SHP77 (cell line): ENCODE data around the gene ITPK1.

ENCODE experiments used
- DNase-seq, 2 experiments: peaks; one replicate each; lab custom pipeline; 2025; lab: John Stamatoyannopoulos, UW

Gene ITPK1

DNA sequence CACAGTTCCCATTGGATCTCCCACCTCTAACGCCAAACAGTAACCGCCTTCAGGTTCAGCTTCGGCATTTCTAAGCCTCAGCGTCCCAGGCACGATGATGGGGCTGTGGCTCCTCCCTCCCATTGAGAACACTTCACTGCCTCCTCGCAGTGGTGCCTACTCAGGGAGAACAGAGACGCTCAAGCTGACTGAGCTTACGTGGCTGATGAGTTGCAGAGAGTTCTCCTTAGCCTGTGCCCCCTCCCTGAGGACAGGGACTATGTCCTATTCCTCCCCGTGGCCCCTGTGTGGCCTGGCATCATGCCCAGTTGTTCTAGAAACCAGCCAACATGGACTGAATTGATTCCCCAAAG lies 87.0 kb downstream of the ITPK1 start:
- DNase-seq, result no peak

DNA sequence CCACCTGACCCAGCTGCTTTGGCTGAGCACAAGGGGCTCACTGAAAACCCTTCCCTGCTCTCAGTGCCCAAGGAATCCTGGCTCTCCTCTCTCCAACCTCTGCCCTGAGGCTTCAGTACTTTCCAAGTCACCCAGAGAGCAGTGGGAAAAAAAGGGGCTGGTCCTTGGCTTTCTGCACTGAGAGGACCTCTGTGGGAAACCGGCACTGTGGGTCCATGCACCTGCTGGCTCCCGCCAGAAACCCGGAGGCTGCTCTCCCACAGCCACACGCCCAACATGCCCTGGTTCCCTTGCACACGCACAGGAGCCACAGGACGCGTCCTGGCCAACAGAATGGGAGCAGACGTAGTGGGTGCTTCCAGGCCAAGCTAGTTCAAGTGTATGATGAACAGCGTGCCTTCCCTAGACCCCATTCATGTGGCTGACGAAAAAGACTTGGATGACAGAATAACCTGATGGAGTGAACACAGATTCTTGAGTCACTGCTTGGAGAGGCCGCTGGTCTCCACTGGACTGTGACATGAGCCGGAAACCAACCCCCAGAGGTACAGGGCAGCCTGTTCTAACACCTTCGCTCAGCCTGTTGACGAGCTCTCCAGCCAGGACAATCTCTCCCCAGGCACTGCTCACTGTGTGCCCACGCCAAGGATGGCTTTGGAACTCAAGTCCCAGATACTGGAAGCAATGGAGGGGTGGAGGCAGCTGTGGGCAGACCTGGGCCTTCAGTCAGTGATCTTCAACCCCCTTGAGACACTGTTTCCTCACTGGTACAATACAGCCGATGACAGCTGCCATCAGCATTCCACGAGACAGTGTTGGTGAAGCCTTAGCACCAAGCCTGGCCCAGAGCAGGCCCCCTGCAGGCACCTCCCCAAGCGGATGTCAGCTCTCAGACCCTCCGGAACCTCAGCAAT lies 87.7 kb downstream of the ITPK1 start:
- no peak for DNase-seq

- DNase-seq, result no peak
Observed at GRCh38 chr14:93026339-93026738, 89.4 kb downstream of the ITPK1 start.

DNA sequence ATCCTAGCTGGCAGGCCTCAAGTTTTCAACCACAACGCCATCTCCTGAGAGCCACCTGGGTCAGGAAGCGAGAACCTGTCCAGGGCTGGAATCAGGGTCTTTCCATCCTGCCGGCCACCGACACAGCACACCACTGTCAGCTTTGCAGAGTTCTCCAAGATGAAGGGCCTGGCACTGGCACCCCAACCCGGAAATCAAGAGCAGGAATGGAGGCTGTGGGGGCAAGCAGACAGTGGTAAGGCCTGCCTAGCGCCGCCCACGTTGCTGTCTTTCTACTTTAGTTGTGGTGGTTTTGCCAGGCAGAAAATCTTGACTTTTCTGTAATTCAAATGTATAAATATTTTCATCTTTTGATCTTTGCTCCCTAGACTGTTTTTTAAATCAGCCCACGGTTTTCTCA lies 90.7 kb downstream of the ITPK1 start:
- DNase-seq, result no peak

- DNase-seq, result no peak
Observed at GRCh38 chr14:93024493-93024892, 91.2 kb downstream of the ITPK1 start.

GRCh38 chr14:93023802-93024434 lies 91.8 kb downstream of the ITPK1 start:
- no peak for DNase-seq

- DNase-seq, result peak in 1 of 2 experiments; percentile 24
Observed at GRCh38 chr14:93023039-93023438, 92.7 kb downstream of the ITPK1 start.

GRCh38 chr14:93019970-93020369 lies 95.8 kb downstream of the ITPK1 start:
- DNase-seq, result no peak

DNA sequence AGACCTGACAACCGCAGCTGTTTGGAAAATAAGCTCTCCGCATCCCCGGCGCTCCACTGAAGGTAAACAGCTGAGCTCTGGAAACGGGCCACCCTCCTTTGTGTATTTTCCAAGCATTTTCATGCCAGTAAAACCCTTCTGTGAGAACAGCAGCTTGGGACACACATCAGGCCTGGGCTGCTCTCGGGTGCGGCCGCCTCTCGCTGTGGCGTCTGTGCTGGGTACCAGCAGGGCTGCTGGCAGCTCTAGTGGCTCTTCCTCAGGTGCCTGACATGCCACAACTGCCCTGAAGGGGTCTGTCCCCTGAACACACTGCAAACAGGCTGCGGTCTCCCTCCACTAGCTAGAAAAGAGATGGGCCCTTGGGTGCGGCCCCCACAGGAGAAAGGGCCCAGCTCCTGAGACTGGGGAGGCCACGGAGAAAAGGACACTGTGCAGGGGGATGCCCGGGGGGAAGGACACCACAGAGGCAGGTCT lies 96.3 kb downstream of the ITPK1 start:
- DNase-seq, result no peak

- DNase-seq, result no peak
Observed at GRCh38 chr14:93018366-93018765, 97.4 kb downstream of the ITPK1 start.

DNA sequence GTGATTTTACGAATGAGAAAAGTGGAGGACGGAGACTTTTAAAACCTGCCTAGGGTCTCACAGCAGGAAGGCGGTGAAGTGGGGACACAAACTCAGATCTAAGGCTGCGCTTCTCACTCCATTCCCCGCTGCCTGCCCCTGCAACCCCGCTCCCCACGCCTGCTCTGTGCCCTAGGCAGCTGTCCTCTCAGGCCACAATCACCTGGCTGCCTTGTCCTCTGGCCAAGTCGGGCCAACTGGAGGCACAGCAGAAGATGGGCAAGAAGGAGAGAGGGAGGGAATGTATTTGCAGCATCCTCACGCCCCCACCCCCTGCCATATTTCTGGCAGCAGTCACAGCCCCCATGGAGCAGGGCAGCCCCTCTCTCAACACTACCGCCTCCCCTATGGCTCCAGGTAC lies 97.8 kb downstream of the ITPK1 start:
- DNase-seq, result no peak

GRCh38 chr14:93017301-93017797 lies 98.4 kb downstream of the ITPK1 start:
- peak in 1 of 2 experiments; percentile 33 for DNase-seq

DNA sequence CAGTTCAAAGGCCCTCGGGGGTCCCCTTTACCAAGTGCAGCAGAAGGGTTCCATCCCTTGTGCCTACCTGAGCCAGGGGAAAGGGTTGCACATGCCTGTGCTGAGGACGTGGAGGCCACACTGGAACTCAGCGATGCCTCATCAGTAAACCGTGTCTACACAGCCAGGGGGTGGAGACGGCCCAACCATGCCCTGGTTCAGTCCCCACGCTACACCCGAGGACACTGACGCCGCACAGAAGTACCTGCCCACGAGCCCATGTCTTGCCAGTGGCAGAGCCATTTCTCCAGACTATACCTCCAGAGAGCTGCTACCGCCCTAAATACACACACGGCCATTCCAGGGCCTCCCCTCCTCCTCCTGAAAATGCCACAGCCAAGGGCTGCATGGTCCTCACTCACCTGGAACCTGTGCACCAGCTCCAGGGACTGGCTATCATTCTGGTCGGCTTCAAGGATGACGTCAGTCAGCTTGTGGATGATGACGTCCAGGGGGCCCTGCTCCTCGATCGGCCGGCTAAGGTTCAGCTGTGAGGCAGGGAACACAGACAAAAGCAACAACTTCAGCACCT lies 99.4 kb downstream of the ITPK1 start:
- no peak for DNase-seq

GRCh38 chr14:93015505-93015904 lies 100.2 kb downstream of the ITPK1 start:
- no peak for DNase-seq

- no peak for DNase-seq
Observed at GRCh38 chr14:93015064-93015463, 100.7 kb downstream of the ITPK1 start.

DNA sequence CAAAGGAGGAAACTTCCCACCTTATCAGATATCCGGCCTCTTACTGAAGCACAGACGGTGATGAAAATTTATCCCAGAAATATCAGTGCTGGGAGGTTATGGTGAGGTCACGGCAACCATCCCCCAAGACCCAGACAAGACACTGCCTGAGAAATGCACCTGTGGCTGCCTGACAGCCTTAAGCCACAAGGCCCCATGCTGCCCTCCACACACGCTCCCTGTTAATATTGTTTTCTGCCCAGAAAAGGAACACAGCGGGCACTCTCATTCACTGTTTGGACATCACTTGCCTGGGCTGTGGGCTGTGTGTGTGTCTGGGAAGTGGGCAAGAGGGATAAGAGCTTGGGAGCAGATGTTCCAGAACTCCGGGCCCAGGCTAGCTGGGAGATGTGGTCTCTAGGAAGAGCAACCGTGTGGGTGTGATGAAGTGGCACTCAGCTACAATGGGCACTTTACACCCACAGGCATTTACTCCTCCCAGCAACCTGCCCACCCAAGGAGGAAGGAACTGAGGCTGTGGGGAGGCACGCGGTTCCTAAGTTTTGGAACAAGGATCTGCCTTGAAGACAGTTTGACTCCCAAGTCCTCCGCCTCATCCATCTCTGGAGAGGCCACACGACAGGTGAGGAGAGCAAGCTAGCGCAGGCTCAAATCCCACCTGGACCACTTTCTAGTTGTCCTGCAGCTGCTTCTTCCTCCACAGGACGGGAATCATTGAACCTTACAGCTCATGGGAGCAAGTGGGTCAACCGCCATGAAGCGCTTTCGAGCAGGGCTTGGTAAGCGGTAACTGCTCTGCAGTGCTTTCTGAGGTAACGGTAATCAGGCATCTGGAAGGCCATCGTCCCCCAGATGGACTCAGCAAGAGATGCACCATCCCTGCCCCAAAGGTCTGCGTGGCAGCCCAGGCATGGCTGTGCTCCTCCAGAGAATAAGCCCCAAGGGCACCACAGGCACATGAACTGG lies 101.4 kb downstream of the ITPK1 start:
- DNase-seq, result no peak

GRCh38 chr14:93012951-93013719 lies 102.6 kb downstream of the ITPK1 start:
- DNase-seq, result no peak

DNA sequence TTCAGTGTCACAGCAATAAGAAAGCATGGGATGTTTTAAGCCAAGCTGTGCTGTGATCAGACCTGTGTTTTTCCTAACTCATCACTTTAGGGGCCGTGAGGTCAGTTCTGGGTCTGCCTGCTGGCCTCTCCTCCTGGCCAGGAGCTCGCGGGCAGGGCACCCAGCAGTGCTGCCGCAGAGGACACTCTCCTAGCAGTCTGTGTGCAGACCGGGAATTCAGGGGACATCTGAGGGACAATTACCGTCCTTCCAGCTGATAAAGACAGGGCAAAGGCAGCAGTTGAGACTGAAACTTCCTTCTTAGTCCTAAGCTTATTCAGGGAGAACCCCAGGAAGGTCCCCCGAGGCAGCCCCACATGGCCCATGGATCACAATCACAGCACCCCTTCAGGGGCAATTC lies 103.2 kb downstream of the ITPK1 start:
- no peak for DNase-seq

DNA sequence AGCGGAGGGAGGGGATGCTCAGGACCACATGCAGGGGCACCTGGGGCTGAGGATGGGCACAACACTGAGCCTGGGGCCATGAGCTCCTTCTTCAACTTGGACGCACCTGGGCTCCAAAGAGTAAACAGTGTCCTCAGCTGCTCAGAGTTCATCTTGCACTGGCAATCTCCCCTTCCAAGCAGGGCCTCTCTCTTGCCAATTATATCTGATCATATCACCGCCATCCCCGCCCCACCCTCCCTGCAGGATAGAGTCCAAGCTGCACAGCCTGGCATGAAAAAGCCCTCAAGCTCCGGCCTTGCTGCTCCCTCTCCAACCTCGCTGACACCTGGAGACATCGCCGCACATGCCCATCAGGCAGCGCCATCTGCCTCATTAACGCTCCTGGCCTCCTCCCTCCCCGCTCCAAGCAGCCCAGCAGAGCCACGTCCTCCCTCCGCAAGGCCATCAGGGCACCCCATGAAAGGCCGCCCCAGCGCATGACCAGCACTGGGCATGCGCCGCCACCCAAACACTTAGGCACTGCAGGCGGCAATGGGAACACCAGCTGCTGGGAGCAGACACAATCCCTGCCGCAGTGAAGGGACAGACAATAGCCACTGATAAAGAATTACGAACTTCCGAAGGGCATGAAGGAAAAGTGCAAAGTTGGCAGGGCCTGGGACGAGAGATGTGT lies 103.9 kb downstream of the ITPK1 start:
- DNase-seq, result peak; percentile 73 to 78

GRCh38 chr14:93011141-93011529 lies 104.6 kb downstream of the ITPK1 start:
- no peak for DNase-seq
